GM21515 (cell line): Measurements from ENCODE around the gene GPSM1.

Source experiments
- ATAC-seq: cut with Tn5 transposase; IDR thresholded peaks from one replicate; pipeline ENCODE4 v1.9.1; 2021; ENCODE audit not compliant: unreplicated experiment

The GPSM1 gene

DNA sequence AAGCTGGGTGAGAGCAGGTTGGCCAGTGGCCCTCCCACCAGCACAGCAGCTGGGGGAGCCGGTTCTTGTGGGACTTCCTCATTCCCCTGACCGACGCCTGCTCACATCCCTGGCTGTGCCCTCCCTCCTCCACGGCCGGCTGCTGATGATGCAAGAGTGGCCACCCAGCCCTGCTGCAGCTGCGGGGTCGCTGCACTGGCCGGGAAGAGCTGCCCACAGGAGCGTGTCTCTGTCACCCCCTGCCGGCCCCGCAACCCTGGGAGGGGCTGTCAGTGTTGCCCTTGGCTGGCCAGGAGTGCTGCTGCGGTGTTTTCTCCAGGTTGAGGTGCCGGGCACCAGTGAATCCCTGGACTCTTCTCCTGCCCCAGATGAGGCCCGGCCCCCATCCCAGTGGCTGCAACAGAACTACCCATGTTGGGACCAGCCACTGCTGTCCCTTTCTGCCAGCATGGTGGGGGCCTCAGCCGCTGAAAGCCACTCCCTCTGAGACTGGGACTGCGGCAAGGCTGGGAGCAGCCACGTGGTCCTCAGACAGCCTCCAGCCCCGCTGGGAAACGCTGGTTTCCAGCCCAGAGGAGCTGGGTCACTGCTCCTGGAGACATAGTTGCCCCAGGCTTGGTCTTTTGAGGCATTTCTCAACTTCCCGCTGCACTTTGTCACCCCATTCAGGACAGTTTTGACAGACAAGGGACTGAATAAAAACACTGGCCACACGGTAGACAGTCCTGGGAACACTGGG, 45.4 kb downstream of the GPSM1 start:
- no peak for ATAC-seq

- no peak for ATAC-seq
Measured at GRCh38 chr9:136373300-136374182, 46.2 kb downstream of the GPSM1 start, which contains the start of gene CARD9. TSS of gene CARD9 (minus strand) at chr9:136373669. CDS start at chr9:136372078, 1,591 bp downstream.

DNA sequence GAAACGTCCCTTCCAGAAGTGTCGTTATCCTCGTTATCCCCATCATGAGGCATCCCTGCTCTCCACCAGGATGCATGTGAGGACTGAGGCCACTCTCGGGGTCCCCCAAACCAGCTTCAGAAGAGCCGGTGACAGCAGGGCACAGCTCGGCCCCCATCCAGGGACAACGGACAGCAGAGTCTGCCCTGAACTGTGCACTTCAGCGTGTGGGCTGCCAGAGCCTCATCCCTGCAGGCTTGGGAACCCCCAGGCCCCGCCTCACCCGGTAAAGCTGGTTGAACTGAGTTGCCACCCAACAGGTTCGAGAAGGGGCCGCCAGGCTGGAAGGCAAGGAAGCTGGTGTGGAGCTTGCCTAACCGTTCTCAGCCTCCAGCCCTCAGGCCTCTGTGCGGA, 46.8 kb downstream of the GPSM1 start:
- ATAC-seq = no peak

DNA sequence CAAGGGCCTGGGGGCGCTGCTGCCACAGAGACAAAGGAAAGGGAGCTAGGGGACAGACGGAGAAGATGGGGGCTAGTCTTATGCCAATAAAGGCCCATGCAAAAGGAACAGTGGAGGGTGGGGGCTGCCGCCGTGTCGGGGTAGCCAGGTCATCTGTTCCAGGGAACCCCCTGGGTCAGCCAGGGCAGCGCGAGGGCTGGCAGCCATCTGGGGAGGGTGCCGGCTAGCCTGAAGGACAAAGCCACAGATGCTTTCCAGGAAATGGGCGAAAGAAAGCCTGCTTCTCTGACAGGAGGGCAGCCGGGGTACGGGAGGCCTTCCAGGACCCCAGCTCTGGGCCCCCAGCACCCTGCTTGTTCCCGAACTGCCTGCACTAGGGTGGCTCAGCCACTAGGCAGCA, 47.8 kb downstream of the GPSM1 start:
- ATAC-seq = no peak

- no peak for ATAC-seq
Measured at GRCh38 chr9:136376457-136376856, 49.1 kb downstream of the GPSM1 start.

DNA sequence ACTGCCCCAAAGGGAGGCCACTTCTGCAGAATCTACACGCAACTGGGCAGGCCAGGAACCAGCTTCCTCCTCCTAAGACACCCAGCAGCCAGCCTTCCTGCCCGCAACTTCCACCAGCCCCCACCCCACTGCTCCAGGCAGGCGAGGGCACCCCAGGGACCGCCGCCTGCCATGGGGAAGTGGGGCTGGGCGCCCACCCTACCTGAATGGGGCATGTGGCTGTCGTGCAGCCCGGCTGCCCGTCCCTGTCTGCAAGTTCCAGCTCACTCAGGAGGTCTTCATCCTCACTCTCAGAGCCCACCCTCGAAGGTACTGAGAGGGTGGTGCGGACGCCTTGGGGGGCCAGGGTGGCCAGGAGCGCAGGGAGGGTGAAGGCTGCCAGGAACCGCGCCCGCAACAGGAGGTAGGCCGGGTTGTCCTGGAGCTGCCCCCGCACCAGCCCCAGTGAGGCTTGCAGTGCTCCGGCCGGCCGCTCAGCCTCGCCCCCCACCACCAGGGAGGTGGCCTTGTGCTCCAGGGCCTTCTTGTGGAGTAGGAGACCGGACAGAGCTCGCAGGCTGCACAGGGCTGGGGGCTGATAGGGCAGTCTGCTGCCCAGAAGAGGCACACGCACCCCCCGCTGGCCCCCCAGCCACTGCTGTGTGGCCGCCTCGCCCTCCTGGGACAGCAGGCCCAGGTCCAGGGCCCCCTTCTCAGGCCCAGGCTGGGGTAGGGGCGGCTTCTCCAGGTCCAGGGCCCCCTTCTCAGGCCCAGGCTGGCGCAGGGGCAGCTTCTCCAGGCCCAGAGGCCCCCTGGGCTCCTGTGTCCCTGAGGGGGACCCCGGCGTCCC, 50.2 kb downstream of the GPSM1 start:
- no peak for ATAC-seq

DNA sequence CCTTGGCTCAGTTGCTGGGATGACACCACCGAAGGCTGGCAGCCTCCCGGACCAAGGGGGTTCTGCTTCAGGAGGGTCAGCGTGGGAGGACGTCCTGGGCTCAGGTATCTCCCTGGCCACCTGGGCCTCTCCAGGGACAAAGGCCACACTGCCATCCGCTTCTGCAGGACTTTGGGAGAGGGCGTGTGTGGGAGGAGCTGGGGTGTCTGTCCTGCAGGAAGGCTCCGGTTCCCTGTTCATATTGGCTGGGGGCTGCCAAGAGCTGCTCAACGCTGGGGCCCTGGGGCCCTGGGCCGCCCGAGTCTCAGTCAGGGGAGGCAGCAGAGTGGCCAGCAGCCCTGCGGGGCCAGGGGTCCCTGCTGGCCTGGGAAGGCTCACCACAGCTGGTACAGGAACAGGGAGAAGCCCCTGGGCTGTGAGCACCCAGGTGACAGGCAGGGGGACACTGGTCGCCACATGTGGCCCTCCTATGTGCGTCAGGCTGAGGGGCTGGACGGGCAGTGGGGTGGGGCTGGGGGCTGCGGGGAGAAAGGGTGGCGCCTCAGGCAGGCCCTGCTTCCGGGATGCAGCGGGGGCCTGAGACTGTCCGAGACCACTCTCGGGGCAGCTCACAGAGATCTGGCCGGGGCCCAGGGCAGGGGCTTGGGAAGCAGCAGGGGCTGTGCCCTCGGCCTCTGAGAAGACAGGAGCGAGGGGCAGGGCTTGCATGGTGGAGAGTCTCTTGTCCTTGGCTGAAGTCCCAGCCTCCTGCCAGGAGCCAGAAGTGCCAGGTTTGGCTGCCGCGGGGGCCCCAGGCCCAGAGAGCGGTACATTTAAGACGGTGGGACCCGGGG, 51.0 kb downstream of the GPSM1 start:
- no peak for ATAC-seq

- ATAC-seq = no peak
Measured at GRCh38 chr9:136379003-136379287, 51.6 kb downstream of the GPSM1 start.

- ATAC-seq = no peak
Measured at GRCh38 chr9:136379401-136379800, 52.1 kb downstream of the GPSM1 start.

DNA sequence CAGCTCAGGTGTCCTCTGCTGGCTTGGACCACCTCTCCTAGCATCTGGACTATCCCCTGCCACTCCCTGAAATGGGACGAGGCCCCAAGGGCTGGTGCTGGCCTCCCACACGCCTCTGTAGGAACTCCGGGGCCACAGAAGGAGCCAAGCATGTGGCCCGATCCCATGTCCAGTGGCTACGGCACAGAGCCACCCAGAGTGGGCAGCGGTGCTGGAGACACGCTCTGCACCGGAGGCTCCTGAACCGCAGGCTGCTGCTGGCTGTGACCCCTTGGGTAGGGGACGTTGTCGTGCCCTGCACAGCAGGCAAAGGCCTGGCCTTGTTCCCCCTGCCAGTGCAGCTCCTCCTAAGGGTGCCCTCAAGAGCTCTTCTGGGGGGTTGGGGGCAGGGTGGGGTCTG, 52.6 kb downstream of the GPSM1 start:
- ATAC-seq = no peak

- ATAC-seq = no peak
Measured at GRCh38 chr9:136380381-136380780, 53.0 kb downstream of the GPSM1 start.

- no peak for ATAC-seq
Measured at GRCh38 chr9:136381311-136381710, 54.0 kb downstream of the GPSM1 start.

DNA sequence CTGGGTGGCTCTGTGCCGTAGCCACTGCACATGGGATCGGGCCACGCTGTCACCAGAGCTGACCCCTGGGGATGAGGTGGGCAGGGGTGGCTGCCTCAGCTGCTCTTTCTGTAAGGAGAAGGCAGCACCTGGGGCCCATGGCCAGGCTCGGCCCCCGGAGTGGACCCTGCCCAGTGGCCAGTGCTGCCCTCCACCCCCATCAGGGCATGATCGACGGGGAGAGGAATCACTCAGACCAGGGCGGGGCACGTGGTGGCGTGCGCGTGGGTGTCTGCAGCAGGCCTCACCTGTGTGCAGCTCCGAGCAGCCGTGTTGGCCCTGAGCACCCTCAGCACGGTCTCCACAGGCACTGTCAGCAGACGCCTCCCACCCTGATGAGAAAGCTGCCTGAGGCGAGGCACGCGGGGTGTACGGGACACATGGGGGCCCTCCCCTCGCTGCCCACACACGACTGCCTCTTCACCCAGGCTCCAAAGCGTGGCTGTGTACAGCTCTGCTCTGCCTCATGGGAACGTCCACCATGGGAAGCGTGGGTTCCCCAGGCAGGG, 54.7 kb downstream of the GPSM1 start:
- ATAC-seq = no peak

DNA sequence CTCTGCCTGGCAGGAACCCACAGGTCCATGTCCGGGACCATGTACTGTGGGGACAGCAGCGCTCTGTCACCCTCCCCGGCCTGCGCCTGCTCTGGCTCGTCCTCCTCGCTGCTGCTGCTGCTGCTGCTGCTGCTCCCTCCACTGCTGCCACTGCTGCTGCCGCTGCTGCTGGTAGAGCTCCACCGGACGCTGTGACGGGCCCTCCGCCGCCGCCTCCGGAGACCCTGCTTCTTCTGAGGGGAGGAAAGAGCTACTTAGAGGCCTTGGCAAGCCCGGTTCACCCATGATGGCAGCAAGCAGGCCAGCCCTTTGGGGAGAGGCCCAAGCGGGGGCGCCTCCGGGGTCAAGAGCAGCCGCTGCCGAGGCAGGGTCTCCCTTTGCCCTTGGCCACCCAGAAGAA, 56.1 kb downstream of the GPSM1 start:
- ATAC-seq = no peak

DNA sequence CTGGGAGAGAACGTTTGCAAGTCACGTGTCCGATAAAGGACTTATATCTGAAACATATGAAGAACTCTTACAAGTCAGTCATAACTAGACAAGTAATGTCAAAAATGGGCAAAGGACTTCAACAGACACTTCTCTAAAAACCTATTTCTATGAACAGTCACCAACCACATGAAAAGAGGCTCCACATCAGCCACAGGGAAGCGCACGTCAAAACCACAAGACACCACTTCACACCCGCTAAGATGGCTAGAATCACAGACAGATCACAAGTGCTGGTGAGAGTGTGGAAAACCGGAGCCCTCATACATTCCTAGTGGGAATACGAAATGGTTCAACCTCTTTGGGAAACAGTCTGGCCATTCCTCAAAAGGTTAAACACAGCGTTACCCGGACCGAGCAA, 57.7 kb downstream of the GPSM1 start:
- ATAC-seq = no peak

- no peak for ATAC-seq
Measured at GRCh38 chr9:136386018-136386417, 58.7 kb downstream of the GPSM1 start.

GRCh38 chr9:136387217-136387616, 59.9 kb downstream of the GPSM1 start:
- no peak for ATAC-seq

GRCh38 chr9:136389396-136389795, 62.1 kb downstream of the GPSM1 start:
- no peak for ATAC-seq

GRCh38 chr9:136391737-136392537, 64.6 kb downstream of the GPSM1 start:
- no peak for ATAC-seq
